Keratinocyte (primary cell): ENCODE measurements around the gene FRMD1. TPM values are rescaled to one million over a fixed set of nuclear protein-coding genes. Genes with fewer than 3 reads are reported as not detected.

ENCODE experiments used
- DNase-seq: peaks from one replicate; pipeline ENCODE4 v3.0.0-alpha.2; 2011; ENCODE audit warnings: low read depth, missing footprints, low spot score
- FAIRE-seq: peaks from 2 replicates; lab custom pipeline; 2011; peaks lifted over from hg19 to GRCh38; lab: Jason Lieb, UNC
- H2AFZ ChIP-seq: 2 replicates; pipeline ENCODE4 v1.6.0; 2012; ENCODE audit warnings: low read length, control low read depth, inconsistent platforms; ENCODE audit not compliant: control insufficient read depth
- H3K27ac ChIP-seq: 2 replicates; pipeline ENCODE4 v1.5.1; 2011; ENCODE audit warnings: low read length; ENCODE audit not compliant: control insufficient read depth, insufficient read depth
- H3K27me3 ChIP-seq: 3 replicates; pipeline ENCODE4 v1.6.0; 2011; ENCODE audit warnings: low read length; ENCODE audit not compliant: control insufficient read depth, insufficient read depth; ENCODE audit errors: extremely low read depth
- H3K36me3 ChIP-seq, 2 experiments: 2 replicates in 1 of 2; 3 replicates in 1 of 2; pipeline ENCODE4 v1.5.1; 2011; ENCODE audit warnings: low read length in 2 of 2, mild to moderate bottlenecking in 1 of 2; ENCODE audit not compliant: control insufficient read depth in 2 of 2, insufficient read depth in 2 of 2; ENCODE audit errors: extremely low read depth in 1 of 2
- H3K4me1 ChIP-seq: 3 replicates; pipeline ENCODE4 v1.5.1; 2011; ENCODE audit warnings: low read length; ENCODE audit not compliant: control insufficient read depth, insufficient read depth; ENCODE audit errors: extremely low read depth
- H3K4me2 ChIP-seq: 3 replicates; pipeline ENCODE4 v1.6.0; 2011; ENCODE audit warnings: low read depth, low read length; ENCODE audit not compliant: control insufficient read depth, insufficient read depth; ENCODE audit errors: extremely low read depth
- H3K4me3 ChIP-seq, 3 experiments: fragments of 200-600 bp in 1 of 3; sonication (generic) in 1 of 3; 2 replicates in 2 of 3; 3 replicates in 1 of 3; pipeline ENCODE4 v1.5.1; 2011 to 2016; ENCODE audit warnings: low read length in 3 of 3, mild to moderate bottlenecking in 3 of 3, control low read depth in 2 of 3, inconsistent platforms in 1 of 3, low read depth in 1 of 3, mixed read lengths in 1 of 3, mixed run types in 1 of 3, moderate library complexity in 1 of 3; ENCODE audit not compliant: control insufficient read depth in 2 of 3, insufficient read depth in 2 of 3; ENCODE audit errors: extremely low read depth in 1 of 3
- H3K79me2 ChIP-seq: 2 replicates; pipeline ENCODE4 v1.6.0; 2012; ENCODE audit warnings: low read length; ENCODE audit not compliant: control insufficient read depth, insufficient read depth
- H3K9ac ChIP-seq: 3 replicates; pipeline ENCODE4 v1.6.0; 2011; ENCODE audit warnings: low read length; ENCODE audit not compliant: control insufficient read depth, insufficient read depth; ENCODE audit errors: extremely low read depth
- H3K9me1 ChIP-seq: 3 replicates; pipeline ENCODE4 v1.6.0; 2011; ENCODE audit warnings: low read length; ENCODE audit not compliant: control insufficient read depth, insufficient read depth; ENCODE audit errors: extremely low read depth
- H3K9me3 ChIP-seq: 2 replicates; pipeline ENCODE4 v1.5.1; 2012; ENCODE audit warnings: low read depth, low read length; ENCODE audit not compliant: control insufficient read depth
- H4K20me1 ChIP-seq: 3 replicates; pipeline ENCODE4 v1.6.0; 2011; ENCODE audit warnings: low read length; ENCODE audit not compliant: control insufficient read depth, insufficient read depth; ENCODE audit errors: extremely low read depth
- EZH2 ChIP-seq: IDR thresholded peaks from one replicate; pipeline ENCODE4 v1.6.1; 2012; ENCODE audit warnings: inconsistent platforms, mild to moderate bottlenecking, low read length, moderate library complexity
- dilution Hi-C: fragments of 300-500 bp; cut with MboI; formaldehyde crosslinking; loops from one replicate; pipeline ENCODE4 v1.7.0; 2020; ENCODE audit warnings: low sequenced_read_pairs; ENCODE audit not compliant: extremely low pct_ligation_motif_present
- polyA plus RNA-seq, 5 experiments: library from polyadenylated mRNA; depleted of rRNA in 3 of 5; stranded (reverse) in 3 of 5; stranded (forward) in 1 of 5; unstranded in 1 of 5; fragments of >200 nt; gene quantifications; 1 replicate in 1 of 5; 2 replicates in 3 of 5; 3 replicates in 1 of 5; pipeline versions ENCODE4 v1.2.1 to v1.2.3, GENCODE V29; 2011 to 2012; ENCODE audit warnings: missing spikeins in 2 of 5, low read depth in 1 of 5, low replicate concordance in 1 of 5
- TF ChIP-seq, protein P1 (sequence below), 3 experiments: IDR thresholded peaks in 1 of 3; conservative IDR thresholded peaks in 1 of 3; optimal IDR thresholded peaks in 1 of 3; 2 replicates in 2 of 3; 3 replicates in 1 of 3; pipeline versions ENCODE3 to v1.5.1; 2011; ENCODE audit warnings: low read length in 3 of 3, mild to moderate bottlenecking in 3 of 3, moderate library complexity in 2 of 3, control low read depth in 1 of 3, inconsistent platforms in 1 of 3; ENCODE audit not compliant: insufficient read depth in 2 of 3; ENCODE audit errors: extremely low read depth in 1 of 3

Gene FRMD1
- polyA plus RNA-seq, 1 donor (not counting 4 experiments of a cell fraction or from before 2014, with no cell fraction given), result not detected

GRCh38 chr6:168091381-168092264 lies 12.6 kb upstream of the FRMD1 start:
- dilution Hi-C loops, result no loop called here
- no peak overlapping the region for H2AFZ ChIP-seq
- no peak for FAIRE-seq

DNA sequence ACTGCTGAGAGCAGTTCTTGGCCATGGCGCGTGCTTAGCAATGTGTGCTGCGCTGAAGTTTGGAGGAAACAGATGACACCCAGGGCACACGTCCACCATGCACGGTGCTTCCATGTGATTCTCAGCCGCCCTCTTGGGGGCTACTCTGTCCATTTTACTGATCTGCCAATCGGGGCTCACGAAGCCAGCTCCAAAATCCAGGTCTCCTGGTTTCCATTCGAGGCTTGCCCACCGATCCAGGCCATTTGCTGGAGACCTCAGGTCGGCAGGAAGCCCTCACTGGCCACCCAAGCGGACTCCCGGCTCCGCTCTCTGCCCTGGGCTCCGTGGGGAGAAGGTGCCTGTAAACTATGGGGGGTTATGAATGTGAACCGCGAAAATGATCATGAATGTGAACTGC lies 11.7 kb upstream of the FRMD1 start:
- Histone ChIP-seq H3K9me1 (no peaks in the 10 kb centered on the region), H2AFZ (no peak overlapping the region), H3K9ac (no peak overlapping the region), H3K4me2 (no peak overlapping the region), H4K20me1 (no peaks in the 10 kb centered on the region), H3K27ac (no peak overlapping the region), H3K36me3 (no peaks in the 10 kb centered on the region), H3K79me2 (no peaks in the 10 kb centered on the region), H3K9me3 (no peaks in the 10 kb centered on the region), H3K4me3 (no peak overlapping the region), H3K27me3 (no peaks in the 10 kb centered on the region), H3K4me1 (no peaks in the 10 kb centered on the region)
- TF ChIP-seq, protein P1, sequence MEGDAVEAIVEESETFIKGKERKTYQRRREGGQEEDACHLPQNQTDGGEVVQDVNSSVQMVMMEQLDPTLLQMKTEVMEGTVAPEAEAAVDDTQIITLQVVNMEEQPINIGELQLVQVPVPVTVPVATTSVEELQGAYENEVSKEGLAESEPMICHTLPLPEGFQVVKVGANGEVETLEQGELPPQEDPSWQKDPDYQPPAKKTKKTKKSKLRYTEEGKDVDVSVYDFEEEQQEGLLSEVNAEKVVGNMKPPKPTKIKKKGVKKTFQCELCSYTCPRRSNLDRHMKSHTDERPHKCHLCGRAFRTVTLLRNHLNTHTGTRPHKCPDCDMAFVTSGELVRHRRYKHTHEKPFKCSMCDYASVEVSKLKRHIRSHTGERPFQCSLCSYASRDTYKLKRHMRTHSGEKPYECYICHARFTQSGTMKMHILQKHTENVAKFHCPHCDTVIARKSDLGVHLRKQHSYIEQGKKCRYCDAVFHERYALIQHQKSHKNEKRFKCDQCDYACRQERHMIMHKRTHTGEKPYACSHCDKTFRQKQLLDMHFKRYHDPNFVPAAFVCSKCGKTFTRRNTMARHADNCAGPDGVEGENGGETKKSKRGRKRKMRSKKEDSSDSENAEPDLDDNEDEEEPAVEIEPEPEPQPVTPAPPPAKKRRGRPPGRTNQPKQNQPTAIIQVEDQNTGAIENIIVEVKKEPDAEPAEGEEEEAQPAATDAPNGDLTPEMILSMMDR (optimal IDR thresholded peaks at IDR 0.05 in 1 of 3, IDR thresholded peaks at IDR 0.05 in 1 of 3, conservative IDR thresholded peaks at IDR 0.05 in 1 of 3; ENCODE audit: extremely low read depth in 1 of 3, insufficient read depth in 2 of 3, low read length in 3 of 3), result no peak
- TF ChIP-seq EZH2, result no peak
- FAIRE-seq, result no peak
- dilution Hi-C loops, result no loop called here
- DNase-seq, result no peak

More at GRCh38 chr6:168091381-168092264, 12.6 kb upstream of the FRMD1 start:
- Histone ChIP-seq H3K4me2 (no peak overlapping the region), H3K9me1 (no peaks in the 10 kb centered on the region), H3K27ac (no peak overlapping the region), H3K4me1 (no peaks in the 10 kb centered on the region), H3K36me3 (no peaks in the 10 kb centered on the region), H3K79me2 (no peaks in the 10 kb centered on the region), H3K4me3 (no peak overlapping the region), H4K20me1 (no peaks in the 10 kb centered on the region), H3K9me3 (no peaks in the 10 kb centered on the region), H3K27me3 (no peaks in the 10 kb centered on the region), H3K9ac (no peak overlapping the region)
- TF ChIP-seq, protein P1 (optimal IDR thresholded peaks at IDR 0.05 in 1 of 3, IDR thresholded peaks at IDR 0.05 in 1 of 3, conservative IDR thresholded peaks at IDR 0.05 in 1 of 3; ENCODE audit: extremely low read depth in 1 of 3, insufficient read depth in 2 of 3, low read length in 3 of 3), result no peak
- TF ChIP-seq EZH2, result no peak
- no peak for DNase-seq
